CD14-positive monocyte (primary cell): ENCODE measurements around the gene NEK9. TPM values are rescaled to one million over a fixed set of nuclear protein-coding genes. Genes with fewer than 3 reads are reported as not detected.
"Not testable (repeated sequence)": the region's sequence is repeated elsewhere in the genome, so short reads cannot be mapped to it uniquely, and the experiment has no call there.

Source experiments
- DNase-seq, 3 donors: peaks; one replicate each; pipeline ENCODE4 v3.0.0-alpha.2; 2011 to 2022
- H2AFZ ChIP-seq: 2 replicates; pipeline ENCODE4 v1.6.0; 2012; ENCODE audit warnings: mild to moderate bottlenecking, low read depth, low read length, inconsistent platforms; ENCODE audit not compliant: insufficient read depth, poor library complexity, severe bottlenecking
- H3K27ac ChIP-seq, 2 donors: 1 replicate in 1 of 2; 2 replicates in 1 of 2; pipeline ENCODE4 v1.5.1; 2012 to 2013; ENCODE audit warnings: low read length in 2 of 2, control low read depth in 1 of 2, inconsistent platforms in 1 of 2, low read depth in 1 of 2, mild to moderate bottlenecking in 1 of 2
- H3K27me3 ChIP-seq, 2 donors: one replicate each; pipeline versions ENCODE4 v1.6.0 to v1.6.1; 2011 to 2013; ENCODE audit warnings: low read length in 2 of 2; ENCODE audit not compliant: control insufficient read depth in 2 of 2, insufficient read depth in 2 of 2
- H3K36me3 ChIP-seq, 2 donors: replicated peaks in 1 of 2; 1 replicate in 1 of 2; 2 replicates in 1 of 2; pipeline versions ENCODE4 v1.5.1 to v1.6.1; 2012 to 2013; ENCODE audit warnings: low read length in 2 of 2, control low read depth in 1 of 2, inconsistent platforms in 1 of 2, mild to moderate bottlenecking in 1 of 2; ENCODE audit not compliant: insufficient read depth in 2 of 2, control insufficient read depth in 1 of 2
- H3K4me1 ChIP-seq, 2 donors: 1 replicate in 1 of 2; 2 replicates in 1 of 2; pipeline versions ENCODE4 v1.5.1 to v1.6.1; 2012 to 2013; ENCODE audit warnings: low read length in 2 of 2, control low read depth in 1 of 2, inconsistent platforms in 1 of 2, mild to moderate bottlenecking in 1 of 2, moderate library complexity in 1 of 2; ENCODE audit not compliant: insufficient read depth in 2 of 2, control insufficient read depth in 1 of 2
- H3K4me2 ChIP-seq: replicated peaks from 2 replicates; pipeline ENCODE3; 2012; ENCODE audit warnings: low read length, moderate library complexity, mild to moderate bottlenecking; ENCODE audit not compliant: poor library complexity, severe bottlenecking; ENCODE audit errors: extremely low read depth
- H3K4me3 ChIP-seq, 3 experiments: fragments of 200-600 bp in 1 of 3; sonication (generic) in 1 of 3; replicated peaks in 1 of 3; 1 replicate in 2 of 3; 2 replicates in 1 of 3; pipeline ENCODE4 v1.5.1; 2011 to 2013; ENCODE audit warnings: low read length in 3 of 3, mild to moderate bottlenecking in 3 of 3, control low read depth in 2 of 3, low read depth in 2 of 3, inconsistent platforms in 1 of 3, moderate library complexity in 1 of 3
- H3K79me2 ChIP-seq: 2 replicates; pipeline ENCODE4 v1.6.0; 2012; ENCODE audit warnings: mild to moderate bottlenecking, control low read depth, inconsistent platforms, low read length, moderate library complexity; ENCODE audit not compliant: insufficient read depth
- H3K9ac ChIP-seq: 2 replicates; pipeline ENCODE4 v1.6.0; 2017; ENCODE audit warnings: low read length, mild to moderate bottlenecking; ENCODE audit not compliant: insufficient read depth, poor library complexity, severe bottlenecking
- H3K9me3 ChIP-seq, 2 donors: replicated peaks in 1 of 2; 1 replicate in 1 of 2; 2 replicates in 1 of 2; pipeline versions ENCODE4 v1.5.1 to v1.6.1; 2012 to 2013; ENCODE audit warnings: low read length in 2 of 2, control low read depth in 1 of 2; ENCODE audit not compliant: control insufficient read depth in 1 of 2, insufficient read depth in 1 of 2
- H4K20me1 ChIP-seq: 2 replicates; pipeline ENCODE4 v1.6.0; 2012; ENCODE audit warnings: mild to moderate bottlenecking, low read length, control low read depth, moderate library complexity; ENCODE audit not compliant: insufficient read depth
- H3K27ac Mint-ChIP-seq, 7 donors: one replicate each; pipeline ENCODE4 v1.8.0; 2020; ENCODE audit warnings: mild to moderate bottlenecking in 7 of 7, mixed read lengths in 7 of 7, moderate library complexity in 6 of 7, inconsistent platforms in 2 of 7
- H3K27me3 Mint-ChIP-seq, 3 donors: one replicate each; pipeline ENCODE4 v1.8.0; 2021 to 2022; ENCODE audit warnings: low read depth in 3 of 3, mild to moderate bottlenecking in 3 of 3, mixed read lengths in 3 of 3, moderate library complexity in 3 of 3, inconsistent platforms in 1 of 3
- H3K36me3 Mint-ChIP-seq, 2 donors: one replicate each; pipeline ENCODE4 v1.8.0; 2020; ENCODE audit warnings: mixed read lengths in 2 of 2, inconsistent platforms in 1 of 2, mild to moderate bottlenecking in 1 of 2
- H3K4me1 Mint-ChIP-seq: one replicate; pipeline ENCODE4 v1.8.0; 2020; ENCODE audit warnings: mild to moderate bottlenecking, mixed read lengths
- H3K4me3 Mint-ChIP-seq, 2 donors: one replicate each; pipeline ENCODE4 v1.8.0; 2020; ENCODE audit warnings: mild to moderate bottlenecking in 2 of 2, mixed read lengths in 2 of 2, moderate library complexity in 1 of 2
- H3K9me3 Mint-ChIP-seq, 7 donors: one replicate each; pipeline ENCODE4 v1.8.0; 2020 to 2022; ENCODE audit warnings: mixed read lengths in 7 of 7, mild to moderate bottlenecking in 6 of 7, moderate library complexity in 6 of 7, inconsistent platforms in 2 of 7
- CTCF ChIP-seq: fragments of 200-600 bp; IDR thresholded peaks from one replicate; pipeline ENCODE4 v1.8.0; 2022; ENCODE audit warnings: antibody characterized with exemption, mild to moderate bottlenecking
- WGBS: methylation state at CpG from one replicate; pipeline ENCODE4 v1.1.5; 2013; ENCODE audit warnings: missing lambda C conversion rate; ENCODE audit not compliant: insufficient coverage; 5-methylcytosine and 5-hydroxymethylcytosine counted together
- intact Hi-C, 2 donors: fragments of 100-400 bp; cut with micrococcal nuclease; formaldehyde crosslinking; loops; one replicate each; pipeline versions ENCODE4 v1.15.0 to v1.15.1; 2023
- polyA plus RNA-seq, 3 donors: library from polyadenylated mRNA; depleted of rRNA in 1 of 3; unstranded in 2 of 3; stranded (reverse) in 1 of 3; fragments of 300-500 nt in 2 of 3; fragments of >200 nt in 1 of 3; fragmentation: Illumina TruSeq in 2 of 3; gene quantifications; 1 replicate in 2 of 3; 2 replicates in 1 of 3; pipeline ENCODE4 v1.2.3, GENCODE V29; 2012 to 2021

Gene NEK9
- polyA plus RNA-seq, 3 donors, result 8.9 to 27.8 (median 10.1) TPM

- H3K27ac Mint-ChIP-seq, result peak overlapping the region in 2 of 7 donors; percentile 0 to 57
- no peaks in the 10 kb centered on the region for H3K27me3 ChIP-seq
- H2AFZ ChIP-seq, result peak overlapping the region; percentile 84
- peak overlapping the region; percentile 62 to 69 for H3K27ac ChIP-seq
- intact Hi-C loops, result loop anchor here (10.0 kb wide), 2 partner anchors 64 to 124 kb away; partner anchors contain the start of gene EIF2B2 (in 1 of the 2)
- H4K20me1 ChIP-seq, result no peaks in the 10 kb centered on the region
- H3K79me2 ChIP-seq, result peaks cover 3% of the 10 kb centered on the region
- no peaks in the 10 kb centered on the region for H3K9me3 Mint-ChIP-seq
- peak overlapping the region; percentile 34 to 71 (median 47) for H3K4me3 ChIP-seq
- no peaks in the 10 kb centered on the region for H3K36me3 Mint-ChIP-seq
- H3K4me2 ChIP-seq, result peak overlapping the region; percentile 83
- peak overlapping the region; percentile 34 for H3K9ac ChIP-seq
- peaks cover 0 to 3% (median 2%) of the 10 kb centered on the region in 3 donors for H3K27me3 Mint-ChIP-seq
- H3K9me3 ChIP-seq, result no peaks in the 10 kb centered on the region
- peaks cover 19 to 36% of the 10 kb centered on the region in 2 donors for H3K4me1 ChIP-seq
- H3K36me3 ChIP-seq, result no peaks in the 10 kb centered on the region
- no peak for DNase-seq
- TF ChIP-seq CTCF, result no peak
- 49% methylated on average over 9 of the region's 15 CpGs for WGBS
- H3K4me1 Mint-ChIP-seq, result peaks cover 12% of the 10 kb centered on the region
- no peak overlapping the region for H3K4me3 Mint-ChIP-seq
Observed at GRCh38 chr14:75068294-75069120, 58.3 kb downstream of the NEK9 start.

DNA sequence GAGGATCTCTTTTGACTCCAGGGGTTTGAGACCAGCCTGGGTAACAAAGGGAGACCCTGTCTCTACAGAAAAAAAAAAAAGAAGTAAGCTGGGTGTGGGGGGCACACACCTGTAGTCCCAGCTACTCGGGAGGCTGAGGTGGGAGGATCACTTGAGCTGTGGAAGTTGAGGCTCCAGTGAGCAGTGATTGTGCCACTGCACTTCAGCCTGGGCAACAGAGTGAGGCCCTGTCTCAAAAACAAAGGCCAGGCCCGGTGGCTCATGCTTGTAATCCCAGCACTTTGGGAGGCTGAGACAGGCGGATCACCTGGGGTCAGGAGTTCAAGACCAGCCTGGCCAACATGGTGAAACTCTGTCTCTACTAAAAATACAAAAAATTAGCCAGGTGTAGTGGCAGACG lies 59.1 kb downstream of the NEK9 start:
- not testable (repeated sequence) for H2AFZ ChIP-seq, H3K4me2 ChIP-seq

More for the DNA sequence above, 59.1 kb downstream of the NEK9 start:
- H3K36me3 ChIP-seq, DNase-seq, H3K4me3 Mint-ChIP-seq, H3K9me3 ChIP-seq, H3K9me3 Mint-ChIP-seq, H3K27me3 Mint-ChIP-seq, H3K27ac ChIP-seq, H3K9ac ChIP-seq, H3K27me3 ChIP-seq, H3K36me3 Mint-ChIP-seq, H3K27ac Mint-ChIP-seq, H3K4me3 ChIP-seq, H4K20me1 ChIP-seq: not testable (repeated sequence)
- peaks cover 10% of the 10 kb centered on the region for H3K79me2 ChIP-seq
- intact Hi-C loops, result loop anchor here (10.0 kb wide), 2 partner anchors 63 to 123 kb away; partner anchors contain the start of gene EIF2B2 (in 1 of the 2)
- H3K4me1 Mint-ChIP-seq, result peaks cover 19% of the 10 kb centered on the region
- peaks cover 24 to 43% of the 10 kb centered on the region in 2 donors for H3K4me1 ChIP-seq
- WGBS, result 100% methylated on average over 2 of the region's 4 CpGs
